Right hindlimb (tissue), 1 donor: ENCODE results near the gene RBBP8.
A peak's percentile ranks its signal among the peaks of the same experiment; 100 is the strongest.
"Not testable (repeated sequence)": the region's sequence is repeated elsewhere in the genome, so short reads cannot be mapped to it uniquely, and the experiment has no call there.

Experiments used
- DNase-seq: peaks from one replicate; pipeline ENCODE4 v3.0.0-alpha.2; 2018

RBBP8 gene

GRCh38 chr18:22933206-22933965 lies at the start of gene RBBP8:
TSS of gene RBBP8 (plus strand) at chr18:22933328. CDS start at chr18:22936852, 3,524 bp downstream.
- DNase-seq: peak; percentile 91

- DNase-seq: no peak
These were observed 49.3 kb upstream of the RBBP8 start for GRCh38 chr18:22883827-22884226.

DNA sequence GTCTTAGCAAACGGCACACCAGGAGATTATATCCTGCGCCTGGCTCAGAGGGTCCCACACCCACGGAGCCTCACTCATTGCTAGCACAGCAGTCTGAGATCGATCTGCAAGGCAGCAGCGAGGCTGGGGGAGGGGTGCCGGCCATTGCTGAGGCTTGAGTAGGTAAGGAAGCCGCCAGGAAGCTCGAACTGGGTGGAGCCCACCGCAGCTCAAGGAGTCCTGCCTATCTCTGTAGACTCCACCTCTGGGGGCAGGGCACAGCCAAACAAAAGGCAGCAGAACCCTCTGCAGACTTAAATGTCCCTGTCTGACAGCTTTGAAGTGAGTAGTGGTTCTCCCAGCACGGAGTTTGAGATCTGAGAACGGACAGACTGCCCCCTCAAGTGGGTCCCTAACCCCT lies 47.4 kb upstream of the RBBP8 start:
- DNase-seq: not testable (repeated sequence)

DNA sequence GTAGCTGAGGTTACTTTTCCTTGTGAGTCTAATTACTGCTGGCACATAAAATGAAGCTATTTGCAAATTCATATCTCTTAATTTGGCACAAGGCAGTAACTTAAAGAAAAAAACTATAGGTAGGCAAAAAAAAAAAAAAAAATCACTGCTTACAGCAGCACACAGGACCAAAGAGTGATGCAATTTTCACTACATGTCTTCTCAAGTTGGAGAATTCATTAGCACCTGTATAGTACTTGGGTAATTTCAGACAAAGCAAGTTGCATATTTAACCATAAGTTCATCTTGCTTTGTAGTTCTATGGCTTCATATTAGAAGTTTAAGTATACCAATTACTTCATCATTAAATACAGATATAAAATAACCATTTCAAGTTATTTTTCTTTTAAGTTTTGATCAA lies 33.7 kb upstream of the RBBP8 start:
- DNase-seq: no peak

DNA sequence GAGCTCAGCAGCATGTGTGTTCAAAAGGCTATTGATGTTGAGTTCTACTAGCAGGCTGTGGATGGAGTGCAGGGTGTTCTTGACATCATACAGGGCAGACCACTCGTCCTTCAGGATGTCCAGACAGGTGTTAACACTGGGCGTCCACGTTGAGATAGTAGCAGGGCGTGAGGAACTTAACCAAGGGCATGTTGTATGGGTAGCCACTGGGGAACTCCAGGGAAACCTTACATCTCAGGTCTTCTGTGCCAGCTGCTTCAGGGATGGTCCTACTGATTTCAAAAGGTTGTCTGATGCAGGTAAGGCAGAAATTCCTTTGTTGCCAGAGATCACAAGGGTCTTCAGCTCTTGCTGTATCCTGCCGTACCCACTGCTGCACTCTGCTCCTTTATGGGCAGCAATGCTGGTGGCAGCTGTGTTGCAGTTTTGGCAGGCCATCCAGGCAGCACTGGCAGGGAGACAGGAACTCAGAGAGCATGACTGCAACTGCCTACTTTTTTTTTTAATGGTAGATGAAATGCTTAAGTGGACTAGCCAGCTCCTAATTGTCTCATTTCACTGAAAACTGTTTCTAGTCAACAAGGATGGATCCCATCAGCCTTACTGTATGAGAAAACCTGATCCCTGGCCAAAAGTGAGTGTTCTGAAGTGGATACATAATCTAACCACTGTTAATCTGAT lies 32.4 kb upstream of the RBBP8 start:
- peak; percentile 56 for DNase-seq

- DNase-seq: no peak
These were observed 31.0 kb upstream of the RBBP8 start for GRCh38 chr18:22902093-22902492.

- DNase-seq: not testable (repeated sequence)
These were observed 29.9 kb upstream of the RBBP8 start for GRCh38 chr18:22903248-22903647.

DNA sequence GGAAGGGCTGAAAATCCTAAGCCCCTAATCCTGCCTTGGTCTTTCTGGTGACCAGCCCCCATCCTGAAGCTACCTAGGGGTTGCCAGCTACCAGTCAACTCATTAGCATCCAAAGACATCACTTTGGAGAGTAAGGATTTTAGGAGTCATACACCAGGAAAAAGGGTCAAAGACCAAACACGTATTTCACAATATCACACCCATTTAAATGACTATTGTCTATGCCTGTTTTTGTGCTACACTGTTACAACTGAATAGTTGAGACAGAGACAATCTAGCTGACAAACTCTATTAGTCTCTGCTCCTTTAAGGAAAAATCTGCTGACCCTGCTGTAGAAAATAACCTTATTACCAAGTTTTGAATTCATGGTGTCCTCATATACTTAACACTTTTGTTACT lies 21.0 kb upstream of the RBBP8 start:
- no peak for DNase-seq

DNA sequence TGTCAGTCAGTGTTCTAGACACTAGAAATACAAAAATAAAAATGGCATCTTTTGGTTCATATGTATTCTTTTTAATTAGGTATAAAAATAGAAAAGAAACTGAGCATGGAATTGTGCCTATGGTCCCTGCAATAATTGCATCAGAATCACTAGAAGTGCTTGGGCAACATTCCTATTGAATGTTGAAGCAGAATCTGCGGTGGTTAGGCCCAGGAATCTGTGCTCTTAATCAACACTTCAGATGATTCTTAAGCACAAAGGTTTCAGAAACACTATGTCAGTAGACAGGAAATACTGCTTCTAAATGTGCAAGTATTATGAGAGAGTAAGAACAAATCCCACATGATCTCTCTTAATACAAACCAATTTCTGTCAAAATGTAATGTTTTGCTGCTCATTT lies 20.3 kb upstream of the RBBP8 start:
- DNase-seq: no peak

- DNase-seq: no peak
These were observed 19.3 kb upstream of the RBBP8 start for GRCh38 chr18:22913861-22914260.

GRCh38 chr18:22914633-22915032 lies 18.5 kb upstream of the RBBP8 start:
- no peak for DNase-seq

GRCh38 chr18:22915337-22915736 lies 17.8 kb upstream of the RBBP8 start:
- no peak for DNase-seq

- DNase-seq: no peak
These were observed 11.4 kb upstream of the RBBP8 start for GRCh38 chr18:22921772-22922171.

- DNase-seq: no peak
These were observed 8.5 kb upstream of the RBBP8 start for GRCh38 chr18:22924589-22924988.

- no peak for DNase-seq
These were observed 6.7 kb upstream of the RBBP8 start for GRCh38 chr18:22926454-22926853.

DNA sequence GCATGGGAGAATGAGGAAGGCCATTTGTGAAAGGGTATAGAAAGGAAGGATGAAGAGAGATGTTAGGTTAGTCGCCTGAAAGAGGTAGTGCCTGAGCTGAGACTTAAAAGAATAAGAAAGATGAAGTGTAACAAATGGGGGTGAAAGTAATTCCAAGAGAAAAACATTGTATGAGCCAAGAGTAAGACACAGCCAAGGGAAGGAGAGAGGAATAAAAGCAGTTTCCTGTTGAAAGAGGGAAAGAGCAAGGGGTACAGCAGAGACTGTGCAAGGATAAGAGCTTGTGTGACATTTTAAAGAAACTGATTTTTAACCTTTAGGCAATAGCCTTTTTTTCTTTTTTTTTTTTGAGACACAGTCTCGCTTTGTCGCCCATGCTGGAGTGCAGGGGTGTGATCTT lies 4.8 kb upstream of the RBBP8 start:
- no peak for DNase-seq

- peak; percentile 72 for DNase-seq
These were observed 2.9 kb upstream of the RBBP8 start for GRCh38 chr18:22930089-22930713.

GRCh38 chr18:22932885-22933205 lies 283 bp upstream of the RBBP8 start:
- no peak for DNase-seq

DNA sequence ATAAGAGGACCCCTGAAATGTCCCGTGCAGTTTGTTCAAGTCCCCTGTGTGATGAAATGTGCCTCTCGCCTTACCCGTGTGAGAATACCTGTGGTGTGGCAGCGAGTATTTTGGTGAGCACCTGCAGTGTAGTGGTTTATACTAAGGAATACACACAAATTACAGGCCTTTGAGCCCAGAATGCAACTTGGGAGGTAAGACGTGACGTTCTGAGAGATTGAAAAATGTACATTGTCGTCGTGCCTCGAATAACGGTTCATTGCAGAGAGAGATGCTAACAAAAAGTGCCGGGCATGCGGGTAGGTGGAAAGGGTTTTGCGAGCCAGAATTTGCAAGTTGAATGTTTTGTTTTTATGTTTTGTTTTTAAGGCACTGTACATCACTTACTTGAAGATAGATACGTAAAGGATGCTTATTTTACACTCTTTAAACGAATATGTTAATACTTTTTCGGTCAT lies 867 bp downstream of the RBBP8 start:
- no peak for DNase-seq

DNA sequence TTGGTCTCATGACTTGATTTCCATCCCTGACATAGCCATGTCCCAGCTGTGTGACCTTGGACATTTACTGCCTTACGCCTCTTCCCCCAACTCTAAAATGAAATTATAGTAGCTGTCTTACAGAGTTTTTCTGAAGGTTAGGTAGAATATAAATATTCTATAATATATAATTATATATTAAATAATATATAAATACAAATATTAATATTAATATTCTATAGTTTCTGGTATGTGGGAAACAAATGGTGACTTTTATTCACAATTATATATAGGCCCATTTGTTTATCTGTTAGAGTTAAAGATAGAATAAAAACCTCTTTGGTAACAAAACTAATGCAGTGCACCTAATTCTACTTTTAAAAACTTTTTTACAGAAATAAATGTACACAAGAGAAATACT lies 1.7 kb downstream of the RBBP8 start:
- no peak for DNase-seq

GRCh38 chr18:22935431-22935830 lies 2.3 kb downstream of the RBBP8 start:
- no peak for DNase-seq

- no peak for DNase-seq
These were observed 3.4 kb downstream of the RBBP8 start for GRCh38 chr18:22936515-22936914.

GRCh38 chr18:22939649-22940048 lies 6.5 kb downstream of the RBBP8 start:
- DNase-seq: no peak

- DNase-seq: no peak
These were observed 10.7 kb downstream of the RBBP8 start for GRCh38 chr18:22943847-22944246.
